Neural progenitor cell (in vitro differentiated cells): Measurements from ENCODE around the gene TPI1. TPM values are rescaled to one million over a fixed set of nuclear protein-coding genes. Genes with fewer than 3 reads are reported as not detected.

Experiments
- DNase-seq: peaks from one replicate; pipeline ENCODE4 v3.0.0-alpha.2; 2016; ENCODE audit warnings: low spot score
- H2AFZ ChIP-seq: fragments of 200-600 bp; sonication (generic); replicated peaks from 2 replicates; pipeline ENCODE4 v1.6.1; 2016; ENCODE audit warnings: antibody characterized with exemption
- H3F3A ChIP-seq: fragments of 200-600 bp; sonication (generic); 2 replicates; pipeline ENCODE4 v1.6.1; 2016; ENCODE audit warnings: antibody characterized with exemption, low read depth
- H3K27ac ChIP-seq: fragments of 200-600 bp; sonication (generic); 2 replicates; pipeline ENCODE4 v1.5.1; 2016; ENCODE audit warnings: mild to moderate bottlenecking
- H3K27me3 ChIP-seq: fragments of 200-600 bp; sonication (generic); 2 replicates; pipeline ENCODE4 v1.6.1; 2016; ENCODE audit warnings: mild to moderate bottlenecking, moderate library complexity
- H3K36me3 ChIP-seq: fragments of 200-600 bp; sonication (generic); 2 replicates; pipeline ENCODE4 v1.5.1; 2016
- H3K4me1 ChIP-seq: fragments of 200-600 bp; sonication (generic); 2 replicates; pipeline ENCODE4 v1.6.1; 2016; ENCODE audit warnings: mixed run types
- H3K4me2 ChIP-seq: fragments of 200-600 bp; sonication (generic); 2 replicates; pipeline ENCODE4 v1.6.1; 2016
- H3K4me3 ChIP-seq: fragments of 200-600 bp; sonication (generic); 2 replicates; pipeline ENCODE4 v1.5.1; 2016
- H3K79me2 ChIP-seq: fragments of 200-600 bp; sonication (generic); 2 replicates; pipeline ENCODE4 v1.6.1; 2016; ENCODE audit warnings: low read depth
- H3K9ac ChIP-seq: fragments of 200-600 bp; sonication (generic); 2 replicates; pipeline ENCODE4 v1.6.1; 2016
- H3K9me3 ChIP-seq: fragments of 200-600 bp; sonication (generic); 2 replicates; pipeline ENCODE4 v1.5.1; 2016; ENCODE audit warnings: low read depth
- H4K20me1 ChIP-seq: fragments of 200-600 bp; sonication (generic); 2 replicates; pipeline ENCODE4 v1.6.1; 2016; ENCODE audit warnings: low read depth
- H3K27ac Mint-ChIP-seq: 3 replicates; pipeline ENCODE4 v1.8.0; 2021; ENCODE audit warnings: mixed read lengths
- H3K27me3 Mint-ChIP-seq: 2 replicates; pipeline ENCODE4 v1.8.0; 2022; ENCODE audit warnings: low read depth, mild to moderate bottlenecking, inconsistent platforms, moderate library complexity, mixed read lengths; ENCODE audit not compliant: insufficient read depth
- H3K36me3 Mint-ChIP-seq: 3 replicates; pipeline ENCODE4 v1.8.0; 2021; ENCODE audit warnings: mixed read lengths
- H3K4me1 Mint-ChIP-seq: 3 replicates; pipeline ENCODE4 v1.8.0; 2021; ENCODE audit warnings: mixed read lengths
- H3K4me3 Mint-ChIP-seq: 3 replicates; pipeline ENCODE4 v1.8.0; 2021; ENCODE audit warnings: mild to moderate bottlenecking, moderate library complexity, mixed read lengths
- H3K9me3 Mint-ChIP-seq: 3 replicates; pipeline ENCODE4 v1.8.0; 2020; ENCODE audit warnings: mixed read lengths
- CTCF ChIP-seq: fragments of 200-600 bp; sonication (generic); IDR thresholded peaks from 2 replicates; pipeline ENCODE4 v1.5.1; 2017; ENCODE audit warnings: antibody characterized with exemption, mild to moderate bottlenecking
- EZH2 ChIP-seq: fragments of 200-600 bp; sonication (generic); IDR thresholded peaks from 2 replicates; pipeline ENCODE4 v1.6.1; 2017; ENCODE audit warnings: antibody characterized with exemption, mild to moderate bottlenecking, moderate library complexity
- EZH2phosphoT487 ChIP-seq: fragments of 200-600 bp; sonication (generic); IDR thresholded peaks from 2 replicates; pipeline ENCODE4 v1.6.1; 2017; ENCODE audit warnings: antibody characterized with exemption
- total RNA-seq: library from RNA; depleted of rRNA; stranded (reverse); fragments of >200 nt; gene quantifications from 2 replicates; pipeline ENCODE4 v1.2.3, GENCODE V29; 2015; ENCODE audit warnings: low replicate concordance

TPI1 gene
- total RNA-seq, 1 donor from 2014 or later = 1,038 TPM

GRCh38 chr12:6821591-6822425 lies 45.5 kb upstream of the TPI1 start, which contains the start of gene GPR162:
TSS of gene GPR162 (plus strand) at chr12:6821821. CDS start at chr12:6823899, 2,078 bp downstream.
- H3K36me3 ChIP-seq = no peaks in the 10 kb centered on the region
- H3K36me3 Mint-ChIP-seq = peaks cover 12% of the 10 kb centered on the region
- no peaks in the 10 kb centered on the region for H3K79me2 ChIP-seq
- DNase-seq = peak; percentile 92
- H3K4me1 Mint-ChIP-seq = peaks cover 81% of the 10 kb centered on the region
- H3K27ac ChIP-seq = peak within 1 kb of the TSS; percentile 41
- no peaks in the 10 kb centered on the region for H3K27me3 ChIP-seq
- peak within 1 kb of the TSS; percentile 52 for H3K4me3 ChIP-seq
- H4K20me1 ChIP-seq = no peaks in the 10 kb centered on the region
- no peaks in the 10 kb centered on the region for H3K9me3 Mint-ChIP-seq
- peaks cover 15% of the 10 kb centered on the region for H3K27me3 Mint-ChIP-seq
- peak within 1 kb of the TSS; percentile 99 for H3K27ac Mint-ChIP-seq
- peaks cover 66% of the 10 kb centered on the region for H3F3A ChIP-seq
- H2AFZ ChIP-seq = no peak within 1 kb of the TSS
- H3K4me2 ChIP-seq = peak within 1 kb of the TSS; percentile 89
- no peak for TF ChIP-seq EZH2
- no peak for TF ChIP-seq EZH2phosphoT487
- no peak for TF ChIP-seq CTCF
- peak within 1 kb of the TSS; percentile 19 for H3K9ac ChIP-seq
- H3K9me3 ChIP-seq = no peaks in the 10 kb centered on the region
- H3K4me3 Mint-ChIP-seq = peak within 1 kb of the TSS; percentile 89
- H3K4me1 ChIP-seq = peaks cover 58% of the 10 kb centered on the region

- Histone ChIP-seq H2AFZ (no peak overlapping the region), H3K4me1 (peaks cover 64% of the 10 kb centered on the region), H3K9me3 (no peaks in the 10 kb centered on the region), H3K27ac (no peak overlapping the region), H3K4me2 (peak overlapping the region; percentile 89), H4K20me1 (no peaks in the 10 kb centered on the region), H3K27me3 (no peaks in the 10 kb centered on the region), H3K36me3 (no peaks in the 10 kb centered on the region), H3K4me3 (peak overlapping the region; percentile 52), H3F3A (peaks cover 69% of the 10 kb centered on the region), H3K9ac (no peak overlapping the region), H3K79me2 (no peaks in the 10 kb centered on the region)
- Mint-ChIP-seq H3K27ac (peak overlapping the region; percentile 89), H3K27me3 (peaks cover 15% of the 10 kb centered on the region), H3K4me3 (peak overlapping the region; percentile 89), H3K9me3 (no peaks in the 10 kb centered on the region), H3K36me3 (peaks cover 12% of the 10 kb centered on the region), H3K4me1 (peaks cover 85% of the 10 kb centered on the region)
- DNase-seq = no peak
- TF ChIP-seq EZH2 (no peak), EZH2phosphoT487 (no peak), CTCF (no peak)
These were observed 44.8 kb upstream of the TPI1 start for GRCh38 chr12:6822426-6823135.

- Mint-ChIP-seq H3K27ac (peak overlapping the region; percentile 35), H3K27me3 (peaks cover 13% of the 10 kb centered on the region), H3K4me3 (peak overlapping the region; percentile 89), H3K36me3 (peaks cover 12% of the 10 kb centered on the region), H3K4me1 (peaks cover 80% of the 10 kb centered on the region), H3K9me3 (no peaks in the 10 kb centered on the region)
- peaks cover 57% of the 10 kb centered on the region for H3K4me1 ChIP-seq
- no peaks in the 10 kb centered on the region for H3K36me3 ChIP-seq
- DNase-seq = no peak
- no peaks in the 10 kb centered on the region for H3K27me3 ChIP-seq
- no peaks in the 10 kb centered on the region for H4K20me1 ChIP-seq
- peak overlapping the region; percentile 89 for H3K4me2 ChIP-seq
- no peak overlapping the region for H3K4me3 ChIP-seq
- peaks cover 69% of the 10 kb centered on the region for H3F3A ChIP-seq
- H3K79me2 ChIP-seq = peaks cover 6% of the 10 kb centered on the region
- no peak overlapping the region for H3K9ac ChIP-seq
- no peak overlapping the region for H3K27ac ChIP-seq
- no peak for TF ChIP-seq EZH2
- no peak for TF ChIP-seq EZH2phosphoT487
- no peak for TF ChIP-seq CTCF
- no peaks in the 10 kb centered on the region for H3K9me3 ChIP-seq
- no peak overlapping the region for H2AFZ ChIP-seq
These were observed 43.9 kb upstream of the TPI1 start for GRCh38 chr12:6823182-6824084.
